ENCODE measurements around the gene TRIM28.

GRCh38 chr19:58529405-58529804 lies 14.5 kb upstream of the TRIM28 start:
- no peak for TF ChIP-seq ZNF565 (CRISPR knock-in tag; conservative IDR thresholded peaks at IDR 0.05; ENCODE audit: low read depth)
- TF ChIP-seq PATZ1 (CRISPR knock-in tag; IDR thresholded peaks at IDR 0.05; ENCODE audit: borderline replicate concordance) = no peak

All from SK-N-SH treated with all-trans-retinoic acid at 6 μM for 48 hours (cell line).